ENCODE data around the gene FAXDC2. TPM values are rescaled to one million over a fixed set of nuclear protein-coding genes. Genes with fewer than 3 reads are reported as not detected.

FAXDC2 gene
- total and polyA plus RNA-seq, 2 of the 8 experiments (the other 6 are each of a cell fraction or from before 2014, with no cell fraction given) = 3.7 to 5.9 TPM

- POLR2A ChIA-PET (ENCODE audit: partially characterized antibody) = interaction anchor here (2.8 kb wide), 1 partner anchor 9 kb away, joined by 7 read pairs; no protein-coding TSS in a partner anchor
- no peak for FAIRE-seq
Observed at GRCh38 chr5:154831451-154831850, 19.0 kb downstream of the FAXDC2 start.

More at GRCh38 chr5:154831451-154831850, 19.0 kb downstream of the FAXDC2 start:
- H2BK120ac ChIP-seq (replicated peaks; ENCODE audit: low read depth, low read length) = no peak overlapping the region
- no peak overlapping the region for H2BK20ac ChIP-seq (ENCODE audit: low read length)
- H4K91ac ChIP-seq (replicated peaks; ENCODE audit: insufficient read length, low read length) = no peak overlapping the region
- H2AFZ ChIP-seq (ENCODE audit: low read length) = no peak overlapping the region
- H2BK5ac ChIP-seq (ENCODE audit: low read depth, low read length) = no peak overlapping the region
- peaks cover 0 to 3% (median 0%) of the 10 kb centered on the region in 4 experiments; a peak in 2 of 7 replicates for H3K4me1 ChIP-seq (replicated peaks in 1 of 4; ENCODE audit: control insufficient read depth in 3 of 4, insufficient read depth in 4 of 4, low read length in 3 of 4)
- H3K79me1 ChIP-seq (ENCODE audit: low read depth, low read length) = no peaks in the 10 kb centered on the region
- no peak overlapping the region for H2BK15ac ChIP-seq (ENCODE audit: low read length)
- no peak overlapping the region for H4K5ac ChIP-seq (ENCODE audit: insufficient read length, low read depth, low read length)
- H4K8ac ChIP-seq (ENCODE audit: extremely low read depth, insufficient read depth, low read length) = no peak overlapping the region
- 96% methylated on average over 7 of the region's 7 CpGs; no CpG with 5 or more reads in 1 of the 2 experiments for WGBS, 2 experiments (ENCODE audit: extremely low coverage in 1 of 2, insufficient coverage in 1 of 2, insufficient read length in 1 of 2, insufficient replicate concordance in 2 of 2, low coverage in 1 of 2, low lambda C conversion rate in 2 of 2, missing lambda C conversion rate in 1 of 2)
- no peak overlapping the region for H3K18ac ChIP-seq (ENCODE audit: extremely low read depth, low read length)
- no peaks in the 10 kb centered on the region for H3K23me2 ChIP-seq (ENCODE audit: low read depth, low read length)
- H3K4ac ChIP-seq (replicated peaks; ENCODE audit: insufficient read length, low read depth, low read length) = no peak overlapping the region
- peaks cover 0 to 17% (median 10%) of the 10 kb centered on the region in 4 experiments; a peak in 7 of 8 replicates for H3K36me3 ChIP-seq (ENCODE audit: control insufficient read depth in 2 of 4, insufficient read depth in 4 of 4, low read length in 3 of 4)
- H2BK12ac ChIP-seq (ENCODE audit: low read depth, low read length) = no peak overlapping the region
- no peaks in the 10 kb centered on the region for H3K79me2 ChIP-seq (ENCODE audit: control insufficient read depth in 1 of 2, insufficient read depth in 2 of 2, low read length in 2 of 2)
- DNase-seq (ENCODE audit: low read depth in 1 of 2, low spot score in 2 of 2) = no peak
- no peak overlapping the region for H3K14ac ChIP-seq (ENCODE audit: insufficient read length)
- peaks cover 0 to 3% of the 10 kb centered on the region in 2 experiments for H4K20me1 ChIP-seq (replicated peaks in 1 of 2; ENCODE audit: control insufficient read depth in 1 of 2, insufficient read depth in 2 of 2, low read length in 2 of 2)
- no peak overlapping the region for H2AK5ac ChIP-seq (ENCODE audit: low read depth, low read length)
- no peaks in the 10 kb centered on the region for H3K27me3 ChIP-seq (replicated peaks in 1 of 4; ENCODE audit: control insufficient read depth in 3 of 4, extremely low read depth in 1 of 4, insufficient read depth in 3 of 4, low read length in 3 of 4)
- H3K56ac ChIP-seq (replicated peaks; ENCODE audit: insufficient read length, low read depth, low read length) = no peak overlapping the region
- H3K4me3 ChIP-seq (ENCODE audit: extremely low read depth in 1 of 4, insufficient read depth in 2 of 4, low read depth in 3 of 4, low read length in 4 of 4) = no peak overlapping the region
- CTCF ChIA-PET (ENCODE audit: partially characterized antibody) = no interaction called here
- no peaks in the 10 kb centered on the region for H3K9me3 ChIP-seq (ENCODE audit: insufficient read depth in 2 of 2, low read depth in 1 of 2, low read length in 1 of 2)
- H3K27ac ChIP-seq (ENCODE audit: low read depth, low read length) = no peak overlapping the region
- no peak overlapping the region for H3K4me2 ChIP-seq (ENCODE audit: insufficient read depth in 1 of 2, low read depth in 2 of 2, low read length in 2 of 2)
- no peak overlapping the region for H3K9ac ChIP-seq (replicated peaks in 1 of 4; ENCODE audit: extremely low read depth in 1 of 4, low read depth in 3 of 4, low read length in 3 of 4)
- H3K23ac ChIP-seq (ENCODE audit: insufficient read length) = no peak overlapping the region
